SK-N-SH (cell line): ENCODE results near the gene DOK7.

ENCODE experiments used
- CHD2 ChIP-seq: fragments of 150-350 bp; IDR thresholded peaks from 2 replicates; pipeline ENCODE4 v1.6.1; 2018; ENCODE audit warnings: low read length; ENCODE audit not compliant: partially characterized antibody
- CTCF ChIP-seq: fragments of 200-600 bp; sonication (generic); IDR thresholded peaks from 2 replicates; pipeline ENCODE4 v1.6.1; 2017; ENCODE audit warnings: antibody characterized with exemption, mild to moderate bottlenecking, moderate library complexity
- EP300 ChIP-seq, 2 experiments: IDR thresholded peaks; 2 replicates each; pipeline versions ENCODE4 v1.4.0 to v1.6.1; 2012; ENCODE audit warnings: borderline replicate concordance in 1 of 2, low read depth in 1 of 2, low read length in 1 of 2
- NFIC ChIP-seq: IDR thresholded peaks from 2 replicates; pipeline ENCODE4 v1.4.0; 2012; ENCODE audit warnings: borderline replicate concordance
- POLR2AphosphoS5 ChIP-seq: IDR thresholded peaks from 2 replicates; pipeline ENCODE4 v1.6.1; 2012; ENCODE audit warnings: low read depth, low read length
- RAD21 ChIP-seq: IDR thresholded peaks from 2 replicates; pipeline ENCODE4 v1.6.1; 2012; ENCODE audit warnings: mild to moderate bottlenecking, low read length
- TCF12 ChIP-seq: IDR thresholded peaks from 2 replicates; pipeline ENCODE4 v1.4.0; 2012
- ZBTB33 ChIP-seq: IDR thresholded peaks from 2 replicates; pipeline ENCODE4 v1.4.0; 2012; ENCODE audit warnings: low read depth, borderline replicate concordance

GRCh38 chr4:3500111-3500510 lies 37.0 kb downstream of the DOK7 start:
- no peak for TF ChIP-seq RAD21
- TF ChIP-seq POLR2AphosphoS5 = no peak
- no peak for TF ChIP-seq CHD2
- no peak for TF ChIP-seq TCF12
- no peak for TF ChIP-seq CTCF
- no peak for TF ChIP-seq ZBTB33
- no peak for TF ChIP-seq NFIC
- TF ChIP-seq EP300 (IDR thresholded peaks at IDR 0.05; ENCODE audit: borderline replicate concordance in 1 of 2, low read depth in 1 of 2, low read length in 1 of 2) = no peak
